AG10803 (cell line): Measurements from ENCODE around the gene TEX55.
"Not testable (repeated sequence)": the region's sequence is repeated elsewhere in the genome, so short reads cannot be mapped to it uniquely, and the experiment has no call there.

Experiments used
- DNase-seq: peaks from one replicate; pipeline ENCODE4 v3.0.0; 2010; ENCODE audit warnings: low read depth
- H3K4me3 ChIP-seq: 2 replicates; pipeline ENCODE4 v1.5.1; 2011; ENCODE audit warnings: mild to moderate bottlenecking, low read length, control low read depth
- CTCF ChIP-seq: conservative IDR thresholded peaks from 2 replicates; pipeline ENCODE4 v1.5.1; 2011; ENCODE audit warnings: mild to moderate bottlenecking, low read length, control low read depth, inconsistent platforms

The TEX55 gene

GRCh38 chr3:119122350-119122749 lies 23.6 kb upstream of the TEX55 start:
- TF ChIP-seq CTCF, result no peak
- no peak overlapping the region for H3K4me3 ChIP-seq
- DNase-seq, result no peak

- H3K4me3 ChIP-seq, result no peak overlapping the region
- DNase-seq, result no peak
- TF ChIP-seq CTCF, result no peak
These were observed 20.6 kb upstream of the TEX55 start for GRCh38 chr3:119125342-119125741.

- DNase-seq, result no peak
- no peak overlapping the region for H3K4me3 ChIP-seq
- no peak for TF ChIP-seq CTCF
These were observed 20.0 kb upstream of the TEX55 start for GRCh38 chr3:119125742-119126504.

- not testable (repeated sequence) for H3K4me3 ChIP-seq, DNase-seq
These were observed 15.7 kb upstream of the TEX55 start for GRCh38 chr3:119130291-119130690.

GRCh38 chr3:119132291-119132690 lies 13.7 kb upstream of the TEX55 start:
- not testable (repeated sequence) for H3K4me3 ChIP-seq, DNase-seq

GRCh38 chr3:119139360-119139759 lies 6.6 kb upstream of the TEX55 start:
- DNase-seq, H3K4me3 ChIP-seq: not testable (repeated sequence)

GRCh38 chr3:119140466-119140865 lies 5.5 kb upstream of the TEX55 start:
- no peak for DNase-seq
- TF ChIP-seq CTCF, result no peak
- no peak overlapping the region for H3K4me3 ChIP-seq

- H3K4me3 ChIP-seq, result no peak overlapping the region
- no peak for TF ChIP-seq CTCF
- no peak for DNase-seq
These were observed 851 bp upstream of the TEX55 start for GRCh38 chr3:119145128-119145499.
